GM18508 (cell line): ENCODE results near the gene KLK6.

Experiments used
- ATAC-seq: cut with Tn5 transposase; IDR thresholded peaks from one replicate; pipeline ENCODE4 v1.9.1; 2021; ENCODE audit warnings: moderate number of reproducible peaks; ENCODE audit not compliant: insufficient read depth, unreplicated experiment

Gene KLK6

DNA sequence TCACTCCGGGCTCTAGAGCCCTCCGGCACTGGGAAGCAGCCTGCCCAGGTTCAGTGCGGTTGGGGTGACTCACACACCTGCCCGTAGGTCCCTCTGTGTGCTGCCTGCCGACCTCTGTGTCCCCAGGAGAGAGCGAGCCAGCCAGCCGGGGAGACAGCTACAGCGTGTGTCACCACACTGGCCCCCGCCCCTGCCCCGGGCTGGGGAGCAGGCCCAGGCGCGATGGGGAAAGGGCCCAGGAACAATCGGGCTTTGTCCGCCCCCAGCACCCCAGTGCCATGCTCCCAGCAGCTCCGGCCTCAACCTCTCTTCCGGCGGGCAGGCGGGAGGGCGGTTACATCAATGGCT lies at the start of gene KLK6:
Gene KLK6, minus strand, starts transcription at position 179 of the 348 bp plus-strand sequence. CDS start 1,487 bp downstream, outside the sequence.
- no peak for ATAC-seq

DNA sequence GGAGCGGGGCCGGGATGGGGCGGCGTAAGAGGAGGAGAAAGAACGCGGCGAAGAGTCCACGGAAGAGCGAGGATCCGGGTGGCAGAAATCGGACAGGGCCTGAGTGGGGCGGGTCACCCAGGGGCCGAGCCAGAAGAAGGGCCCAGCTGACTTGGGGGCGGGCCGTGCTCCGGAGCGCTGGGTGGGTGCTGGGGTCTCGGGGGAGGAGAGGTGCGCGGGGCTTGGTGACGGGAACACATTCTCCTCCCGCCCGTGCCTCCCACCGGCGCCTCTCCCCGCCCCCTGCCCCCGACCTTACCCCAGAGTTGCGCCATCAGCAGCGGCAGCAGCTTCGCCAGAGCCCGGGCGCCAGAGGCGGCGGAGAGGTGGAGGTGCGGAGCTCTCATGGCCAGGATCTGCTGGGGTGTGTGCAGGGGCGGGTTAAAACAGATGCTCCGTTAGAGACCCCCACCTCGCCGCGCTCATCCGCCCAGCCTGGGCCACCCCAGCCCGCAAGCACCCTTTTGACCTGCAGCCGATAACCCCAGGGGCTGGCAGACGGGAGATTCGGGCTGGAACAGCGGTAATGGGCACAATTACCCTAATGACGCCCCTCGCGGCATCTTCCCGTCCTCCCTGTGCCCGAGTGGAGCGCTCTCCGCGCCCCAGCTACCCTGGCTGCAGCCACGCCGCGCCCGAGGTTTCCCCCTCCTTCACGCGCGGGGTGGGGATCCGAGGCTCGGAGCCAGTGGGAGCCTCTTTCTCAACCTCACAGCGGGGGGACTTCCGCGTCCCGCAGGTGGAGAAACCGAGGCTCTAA lies 49.6 kb upstream of the KLK6 start:
- ATAC-seq, result no peak

- no peak for ATAC-seq
Observed at GRCh38 chr19:51016798-51017683, 47.6 kb upstream of the KLK6 start.

- no peak for ATAC-seq
Observed at GRCh38 chr19:51015691-51016267, 46.4 kb upstream of the KLK6 start.

GRCh38 chr19:51014242-51014641 lies 44.9 kb upstream of the KLK6 start:
- ATAC-seq, result no peak

GRCh38 chr19:51012661-51013190 lies 43.3 kb upstream of the KLK6 start:
- no peak for ATAC-seq

DNA sequence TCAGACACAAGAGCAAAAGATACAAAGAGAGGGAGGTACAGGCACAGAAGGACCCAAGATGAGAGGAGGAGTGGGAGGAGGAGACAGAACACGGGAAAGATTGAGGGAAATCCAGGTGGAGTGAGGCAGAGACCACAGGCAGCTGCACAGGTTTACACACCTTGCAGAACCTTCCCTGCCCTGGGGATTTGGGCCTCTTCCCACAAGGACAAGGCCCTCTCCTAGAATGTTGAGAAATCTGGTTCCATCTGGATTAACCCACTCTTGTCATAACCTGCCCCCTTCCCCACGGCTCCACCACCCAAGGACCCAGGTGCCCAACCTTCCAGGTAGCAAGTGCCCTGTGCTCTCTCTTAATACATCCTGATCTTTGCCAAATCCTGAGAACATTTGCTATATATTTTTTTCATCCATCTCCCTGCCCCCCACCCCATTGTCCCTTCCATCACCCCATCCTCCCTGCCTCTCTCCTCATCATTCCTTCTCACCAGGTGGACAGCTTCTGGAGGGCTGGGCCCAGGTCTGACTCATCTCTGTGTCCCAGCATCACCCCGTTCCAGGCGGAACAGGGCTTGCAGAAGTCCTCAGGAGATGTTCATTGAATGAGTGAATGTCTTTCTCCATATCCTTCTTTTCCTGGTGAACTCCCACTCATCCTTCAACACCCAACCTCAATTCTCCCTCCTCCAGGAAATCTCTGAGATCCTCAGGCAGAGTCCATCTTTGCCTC lies 40.8 kb upstream of the KLK6 start:
- ATAC-seq, result no peak

GRCh38 chr19:51009061-51009891 lies 39.9 kb upstream of the KLK6 start:
- ATAC-seq, result no peak

DNA sequence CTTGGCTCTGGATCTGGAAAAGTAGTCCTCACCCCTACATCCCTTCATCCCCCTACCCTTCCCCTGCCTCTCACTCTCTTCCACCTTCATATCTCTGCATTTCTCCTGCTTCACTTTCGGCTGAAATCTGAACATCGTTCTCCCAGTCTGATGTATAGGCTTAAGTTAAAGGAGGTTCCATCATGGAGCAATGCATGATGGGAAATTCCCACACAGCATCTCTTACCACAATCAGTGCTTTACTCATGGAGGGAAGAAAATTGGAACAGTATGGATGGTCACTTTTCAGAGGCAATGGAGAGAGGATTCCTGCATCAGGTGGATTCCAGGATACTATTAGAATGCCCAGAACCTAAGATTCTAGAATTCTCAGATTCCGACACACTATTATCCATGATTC lies 38.1 kb upstream of the KLK6 start:
- no peak for ATAC-seq

DNA sequence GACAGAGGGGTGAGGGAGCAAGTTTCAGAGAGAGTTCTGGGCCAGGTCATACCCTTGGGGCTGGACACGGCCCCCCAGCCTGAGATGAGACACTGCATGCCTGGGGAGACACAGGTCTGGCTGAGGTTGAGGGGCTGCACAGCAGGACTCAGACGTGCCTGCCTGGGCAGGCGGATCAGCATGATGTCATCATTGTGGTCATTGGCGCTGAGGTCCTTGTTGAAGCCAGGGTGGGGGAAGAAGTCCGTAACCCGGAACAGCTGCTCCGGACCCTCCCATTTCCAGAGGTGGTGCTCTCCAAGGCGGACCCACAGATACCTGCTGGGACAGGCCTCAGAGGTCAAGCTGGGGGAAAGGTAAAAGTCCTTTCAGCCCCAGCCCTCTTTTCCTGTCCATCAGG lies 37.0 kb upstream of the KLK6 start:
- ATAC-seq, result no peak

- ATAC-seq, result no peak
Observed at GRCh38 chr19:51005248-51005647, 35.9 kb upstream of the KLK6 start.

- no peak for ATAC-seq
Observed at GRCh38 chr19:51003316-51003715, 33.9 kb upstream of the KLK6 start.

GRCh38 chr19:51002542-51003311 lies 33.3 kb upstream of the KLK6 start:
- ATAC-seq, result no peak

- ATAC-seq, result no peak
Observed at GRCh38 chr19:51002089-51002532, 32.7 kb upstream of the KLK6 start.

DNA sequence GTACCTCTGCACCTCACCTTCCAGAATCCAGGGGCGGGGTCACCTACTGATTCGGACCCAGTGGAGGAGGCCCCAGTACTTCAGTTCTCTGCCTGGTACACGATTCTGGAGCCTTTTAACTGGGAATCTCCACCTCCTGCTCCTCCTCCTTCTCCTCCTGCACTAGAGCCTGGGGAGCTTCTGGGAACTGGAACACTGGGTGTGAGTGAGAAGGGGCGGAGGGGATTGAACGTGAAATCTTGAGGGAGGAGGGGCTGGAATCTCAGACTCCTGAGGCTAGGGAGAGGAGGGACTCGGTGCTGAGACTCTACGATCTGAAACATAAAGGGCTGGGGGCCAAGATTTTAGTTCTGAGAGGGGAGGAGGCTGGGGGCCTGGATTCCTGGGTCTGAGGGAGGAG lies 32.1 kb upstream of the KLK6 start, which contains the start of gene KLK8:
Gene KLK8, minus strand, starts transcription at position 90 of the 400 bp plus-strand sequence. CDS start 437 bp downstream, outside the sequence.
- no peak for ATAC-seq

- ATAC-seq, result no peak
Observed at GRCh38 chr19:51000981-51001380, 31.6 kb upstream of the KLK6 start.

- no peak for ATAC-seq
Observed at GRCh38 chr19:51000426-51000825, 31.0 kb upstream of the KLK6 start.

- ATAC-seq, result no peak
Observed at GRCh38 chr19:50998686-50999085, 29.3 kb upstream of the KLK6 start.
